ENCODE results near the gene PCDHA1. TPM values are rescaled to one million over a fixed set of nuclear protein-coding genes. Genes with fewer than 3 reads are reported as not detected.
"Not testable (repeated sequence)": the region's sequence is repeated elsewhere in the genome, so short reads cannot be mapped to it uniquely, and the experiment has no call there.

PCDHA1 gene
- polyA plus RNA-seq, 3 donors from 2014 or later, result not detected

GRCh38 chr5:140796072-140796717, 10.3 kb downstream of the PCDHA1 start:
- not testable (repeated sequence) for DNase-seq, H3K4me1 Mint-ChIP-seq, H3K27ac Mint-ChIP-seq, H3K4me3 Mint-ChIP-seq
- peaks cover 3 to 19% (median 3%) of the 10 kb centered on the region in 3 donors for H3K36me3 Mint-ChIP-seq
- peaks cover 5 to 23% (median 7%) of the 10 kb centered on the region in 3 donors for H3K27me3 Mint-ChIP-seq (ENCODE audit: low read depth in 3 of 3)
- H3K9me3 Mint-ChIP-seq, result peaks cover 12 to 68% (median 41%) of the 10 kb centered on the region in 6 donors

- no peak for DNase-seq
- H3K4me3 Mint-ChIP-seq, result no peak overlapping the region
- H3K27me3 Mint-ChIP-seq (ENCODE audit: low read depth in 3 of 3), result peaks cover 2 to 23% (median 5%) of the 10 kb centered on the region in 3 donors
- no peak overlapping the region for H3K27ac Mint-ChIP-seq
- H3K36me3 Mint-ChIP-seq, result peaks cover 3 to 18% (median 3%) of the 10 kb centered on the region in 3 donors
- no peaks in the 10 kb centered on the region for H3K4me1 Mint-ChIP-seq
- H3K9me3 Mint-ChIP-seq, result peaks cover 12 to 63% (median 41%) of the 10 kb centered on the region in 6 donors
Measured at GRCh38 chr5:140796718-140797095, 10.8 kb downstream of the PCDHA1 start.

- H3K4me1 Mint-ChIP-seq, result no peaks in the 10 kb centered on the region
- no peak for DNase-seq
- H3K9me3 Mint-ChIP-seq, result peaks cover 10 to 47% (median 29%) of the 10 kb centered on the region in 6 donors
- peaks cover 6 to 22% (median 16%) of the 10 kb centered on the region in 3 donors for H3K27me3 Mint-ChIP-seq (ENCODE audit: low read depth in 3 of 3)
- no peak within 1 kb of the TSS for H3K27ac Mint-ChIP-seq
- no peak within 1 kb of the TSS for H3K4me3 Mint-ChIP-seq
- peaks cover 0 to 8% (median 4%) of the 10 kb centered on the region in 3 donors for H3K36me3 Mint-ChIP-seq
Measured at GRCh38 chr5:140800816-140801493, 15.0 kb downstream of the PCDHA1 start, which contains the start of gene PCDHA3. TSS of gene PCDHA3 (plus strand) at chr5:140801057.

GRCh38 chr5:140801494-140801841, 15.5 kb downstream of the PCDHA1 start:
- peaks cover 6 to 26% (median 16%) of the 10 kb centered on the region in 3 donors for H3K27me3 Mint-ChIP-seq (ENCODE audit: low read depth in 3 of 3)
- H3K27ac Mint-ChIP-seq, result no peak overlapping the region
- no peak overlapping the region for H3K4me3 Mint-ChIP-seq
- H3K36me3 Mint-ChIP-seq, result peaks cover under 1 to 8% (median 4%) of the 10 kb centered on the region in 3 donors
- H3K9me3 Mint-ChIP-seq, result peaks cover 10 to 47% (median 30%) of the 10 kb centered on the region in 6 donors
- no peak for DNase-seq
- no peaks in the 10 kb centered on the region for H3K4me1 Mint-ChIP-seq

GRCh38 chr5:140802381-140802780, 16.4 kb downstream of the PCDHA1 start:
- not testable (repeated sequence) for H3K36me3 Mint-ChIP-seq, H3K27ac Mint-ChIP-seq, H3K4me3 Mint-ChIP-seq, H3K4me1 Mint-ChIP-seq, DNase-seq
- peaks cover 6 to 31% (median 20%) of the 10 kb centered on the region in 3 donors for H3K27me3 Mint-ChIP-seq (ENCODE audit: low read depth in 3 of 3)
- peaks cover 9 to 50% (median 30%) of the 10 kb centered on the region in 6 donors for H3K9me3 Mint-ChIP-seq

- DNase-seq, result no peak
- Mint-ChIP-seq H3K4me3 (no peak overlapping the region), H3K9me3 (peaks cover 10 to 52% (median 32%) of the 10 kb centered on the region in 6 donors), H3K4me1 (no peaks in the 10 kb centered on the region), H3K27ac (no peak overlapping the region), H3K27me3 (ENCODE audit: low read depth in 3 of 3) (peaks cover 6 to 31% (median 20%) of the 10 kb centered on the region in 3 donors), H3K36me3 (peaks cover 4 to 5% (median 5%) of the 10 kb centered on the region in 3 donors)
Measured at GRCh38 chr5:140802781-140803271, 16.9 kb downstream of the PCDHA1 start.

- Mint-ChIP-seq H3K9me3 (peaks cover 12 to 40% (median 24%) of the 10 kb centered on the region in 6 donors), H3K36me3 (peaks cover 4 to 5% (median 5%) of the 10 kb centered on the region in 3 donors), H3K27me3 (ENCODE audit: low read depth in 3 of 3) (peaks cover 6 to 18% (median 18%) of the 10 kb centered on the region in 3 donors), H3K27ac (no peak within 1 kb of the TSS), H3K4me3 (peak within 1 kb of the TSS in 1 of 5 donors; percentile 27), H3K4me1 (no peaks in the 10 kb centered on the region)
- no peak for DNase-seq
Measured at GRCh38 chr5:140806834-140807775, 21.2 kb downstream of the PCDHA1 start, which contains the start of gene PCDHA4. TSS of gene PCDHA4 (plus strand) at chr5:140807068.

- H3K36me3 Mint-ChIP-seq, H3K4me1 Mint-ChIP-seq, H3K27ac Mint-ChIP-seq, H3K4me3 Mint-ChIP-seq, DNase-seq: not testable (repeated sequence)
- H3K27me3 Mint-ChIP-seq (ENCODE audit: low read depth in 3 of 3), result peaks cover 4 to 20% (median 18%) of the 10 kb centered on the region in 3 donors
- H3K9me3 Mint-ChIP-seq, result peaks cover 16 to 49% (median 25%) of the 10 kb centered on the region in 6 donors
Measured at GRCh38 chr5:140808241-140808888, 22.4 kb downstream of the PCDHA1 start.

GRCh38 chr5:140808889-140809291, 22.9 kb downstream of the PCDHA1 start:
- Mint-ChIP-seq H3K27ac (no peak overlapping the region), H3K27me3 (ENCODE audit: low read depth in 3 of 3) (peaks cover 2 to 21% (median 13%) of the 10 kb centered on the region in 3 donors), H3K9me3 (peaks cover 12 to 45% (median 21%) of the 10 kb centered on the region in 6 donors), H3K4me1 (no peaks in the 10 kb centered on the region), H3K36me3 (peaks cover 0 to 5% (median 4%) of the 10 kb centered on the region in 3 donors), H3K4me3 (no peak overlapping the region)
- no peak for DNase-seq

- DNase-seq, result no peak
Measured at GRCh38 chr5:140821375-140822280, 35.7 kb downstream of the PCDHA1 start, which contains the start of gene PCDHA5. TSS of gene PCDHA5 (plus strand) at chr5:140821613.

GRCh38 chr5:140822281-140822629, 36.3 kb downstream of the PCDHA1 start:
- H3K27me3 Mint-ChIP-seq (ENCODE audit: low read depth in 3 of 3), result peaks cover 2 to 13% (median 13%) of the 10 kb centered on the region in 3 donors
- H3K9me3 Mint-ChIP-seq, result peaks cover 4 to 32% (median 12%) of the 10 kb centered on the region in 6 donors

More at GRCh38 chr5:140821375-140822280, 35.7 kb downstream of the PCDHA1 start, which contains the start of gene PCDHA5:
- Mint-ChIP-seq H3K9me3 (peaks cover 4 to 28% (median 9%) of the 10 kb centered on the region in 6 donors), H3K4me1 (no peaks in the 10 kb centered on the region), H3K27ac (no peak within 1 kb of the TSS), H3K27me3 (ENCODE audit: low read depth in 3 of 3) (peaks cover 2 to 10% (median 8%) of the 10 kb centered on the region in 3 donors), H3K36me3 (no peaks in the 10 kb centered on the region), H3K4me3 (no peak within 1 kb of the TSS)

GRCh38 chr5:140822969-140823368, 37.0 kb downstream of the PCDHA1 start:
- not testable (repeated sequence) for H3K4me1 Mint-ChIP-seq, H3K36me3 Mint-ChIP-seq, H3K4me3 Mint-ChIP-seq, DNase-seq, H3K27ac Mint-ChIP-seq
- Mint-ChIP-seq H3K27me3 (ENCODE audit: low read depth in 3 of 3) (peaks cover 7 to 15% (median 14%) of the 10 kb centered on the region in 3 donors), H3K9me3 (peaks cover 3 to 39% (median 18%) of the 10 kb centered on the region in 6 donors)

More at GRCh38 chr5:140822281-140822629, 36.3 kb downstream of the PCDHA1 start:
- Mint-ChIP-seq H3K4me1 (no peaks in the 10 kb centered on the region), H3K36me3 (no peaks in the 10 kb centered on the region), H3K27ac (no peak overlapping the region), H3K4me3 (no peak overlapping the region)
- no peak for DNase-seq

All from immature natural killer cell (primary cell).